Measurements from ENCODE around the gene CLSTN2. TPM values are rescaled to one million over a fixed set of nuclear protein-coding genes. Genes with fewer than 3 reads are reported as not detected.

Gene CLSTN2
- total RNA-seq, 1 experiment from 2014 or later = not detected

GRCh38 chr3:140397847-140398246, 462.9 kb downstream of the CLSTN2 start:
- H4K20me1 ChIP-seq (ENCODE audit: insufficient read depth) = no peaks in the 10 kb centered on the region
- no peak for DNase-seq
- H3K79me2 ChIP-seq (ENCODE audit: low read depth) = no peaks in the 10 kb centered on the region
- H3K27me3 ChIP-seq (ENCODE audit: insufficient read depth, low read depth) = no peaks in the 10 kb centered on the region
- no peak overlapping the region for H3K4me3 ChIP-seq
- intact Hi-C loops (cut with micrococcal nuclease; ENCODE audit: unreplicated experiment) = no loop called here
- ChIA-PET POLR2A (ENCODE audit: unreplicated experiment) (no interaction called here), CTCF (no interaction called here)
- H3F3A ChIP-seq (ENCODE audit: insufficient read depth, low read depth) = no peaks in the 10 kb centered on the region
- TF ChIP-seq CTCF (conservative IDR thresholded peaks at IDR 0.05) = no peak
- no peak for TF ChIP-seq EZH2 (IDR thresholded peaks at IDR 0.05; ENCODE audit: low read depth)
- no peaks in the 10 kb centered on the region for H3K36me3 ChIP-seq (ENCODE audit: low read depth)
- no peak overlapping the region for H3K27ac ChIP-seq
- H3K9me2 ChIP-seq (ENCODE audit: insufficient read depth) = no peaks in the 10 kb centered on the region; the same call in 1 of the 2 replicates
- no peak overlapping the region for H2AFZ ChIP-seq
- no peak overlapping the region for H3K4me2 ChIP-seq
- no peaks in the 10 kb centered on the region for H3K4me1 ChIP-seq (replicated peaks; ENCODE audit: insufficient read depth)
- no peaks in the 10 kb centered on the region for H3K9me3 ChIP-seq (ENCODE audit: insufficient read depth, low read depth)
- BruUV-seq (replicated peaks) = no TSS peak

- Histone ChIP-seq H2AFZ (no peak overlapping the region), H3K27me3 (ENCODE audit: insufficient read depth, low read depth) (no peaks in the 10 kb centered on the region), H3F3A (ENCODE audit: insufficient read depth, low read depth) (no peaks in the 10 kb centered on the region), H4K20me1 (ENCODE audit: insufficient read depth) (no peaks in the 10 kb centered on the region), H3K4me3 (no peak overlapping the region), H3K36me3 (ENCODE audit: low read depth) (no peaks in the 10 kb centered on the region), H3K4me2 (no peak overlapping the region), H3K9me2 (ENCODE audit: insufficient read depth) (no peaks in the 10 kb centered on the region; the same call in 1 of the 2 replicates), H3K27ac (no peak overlapping the region), H3K79me2 (ENCODE audit: low read depth) (no peaks in the 10 kb centered on the region), H3K9me3 (ENCODE audit: insufficient read depth, low read depth) (no peaks in the 10 kb centered on the region), H3K4me1 (replicated peaks; ENCODE audit: insufficient read depth) (no peaks in the 10 kb centered on the region)
- CTCF ChIA-PET = no interaction called here
- no peak for TF ChIP-seq EZH2 (IDR thresholded peaks at IDR 0.05; ENCODE audit: low read depth)
- no peak for TF ChIP-seq CTCF (conservative IDR thresholded peaks at IDR 0.05)
- no TSS peak for BruUV-seq (replicated peaks)
- POLR2A ChIA-PET (ENCODE audit: unreplicated experiment) = no interaction called here
- intact Hi-C loops (cut with micrococcal nuclease; ENCODE audit: unreplicated experiment) = no loop called here
- DNase-seq = no peak
Observed at GRCh38 chr3:140398387-140398786, 463.4 kb downstream of the CLSTN2 start.

DNA sequence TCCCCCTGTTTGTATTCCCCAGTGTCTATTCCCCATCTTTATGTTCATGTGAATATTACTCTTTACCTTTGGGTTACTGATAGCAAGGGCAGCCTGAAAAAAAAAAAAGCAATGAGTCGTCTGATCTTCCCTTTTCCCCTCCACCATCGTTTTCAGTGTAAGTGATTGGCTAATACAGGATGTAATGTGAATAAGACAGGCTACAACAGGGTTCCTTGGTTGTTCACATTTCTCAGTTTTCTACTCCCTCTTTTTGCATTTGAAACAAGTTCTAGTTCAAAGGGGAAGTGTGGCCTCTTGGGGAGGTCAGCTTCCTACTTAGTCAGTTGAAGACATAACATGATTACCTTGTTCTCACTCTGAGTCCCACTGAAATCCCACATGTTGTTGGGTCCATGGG, 464.9 kb downstream of the CLSTN2 start:
- POLR2A ChIA-PET (ENCODE audit: unreplicated experiment) = no interaction called here
- Histone ChIP-seq H3K4me1 (replicated peaks; ENCODE audit: insufficient read depth) (no peaks in the 10 kb centered on the region), H3K36me3 (ENCODE audit: low read depth) (no peaks in the 10 kb centered on the region), H3K27me3 (ENCODE audit: insufficient read depth, low read depth) (no peaks in the 10 kb centered on the region), H4K20me1 (ENCODE audit: insufficient read depth) (no peaks in the 10 kb centered on the region), H3K27ac (no peak overlapping the region), H3K9me2 (ENCODE audit: insufficient read depth) (no peaks in the 10 kb centered on the region; the same call in 1 of the 2 replicates), H3K4me2 (no peak overlapping the region), H3K9me3 (ENCODE audit: insufficient read depth, low read depth) (no peaks in the 10 kb centered on the region), H3K4me3 (no peak overlapping the region), H3F3A (ENCODE audit: insufficient read depth, low read depth) (no peaks in the 10 kb centered on the region), H3K79me2 (ENCODE audit: low read depth) (no peaks in the 10 kb centered on the region), H2AFZ (no peak overlapping the region)
- no peak for TF ChIP-seq EZH2 (IDR thresholded peaks at IDR 0.05; ENCODE audit: low read depth)
- TF ChIP-seq CTCF (conservative IDR thresholded peaks at IDR 0.05) = no peak
- no peak for DNase-seq
- intact Hi-C loops (cut with micrococcal nuclease; ENCODE audit: unreplicated experiment) = no loop called here
- BruUV-seq (replicated peaks) = no TSS peak
- CTCF ChIA-PET = no interaction called here

Data from PC-9 (cell line).